WTC11 (cell line): ENCODE data around the gene CD93. TPM values are rescaled to one million over a fixed set of nuclear protein-coding genes. Genes with fewer than 3 reads are reported as not detected.

Experiments used
- ATAC-seq: fragments of 200-7000 bp; cut with Tn5 transposase; 2 replicates; pipeline ENCODE4 v1.10.0; 2021; ENCODE audit warnings: mild to moderate bottlenecking, moderate library complexity
- CTCF ChIA-PET: fragments of 300-600 bp; sonication (Branson Sonifier 250); formaldehyde crosslinking; loops from one replicate; lab custom pipeline; 2021; ENCODE audit warnings: antibody characterized with exemption; lab: Charles Lee
- POLR2A ChIA-PET: fragments of 350-600 bp; sonication (Branson Sonifier 250); formaldehyde crosslinking; loops from one replicate; lab custom pipeline; 2021; ENCODE audit warnings: antibody characterized with exemption; lab: Charles Lee
- DNase-seq: peaks from one replicate; pipeline ENCODE4 v3.0.0; 2021; ENCODE audit warnings: low spot score
- H3K27ac Mint-ChIP-seq: 2 replicates; pipeline ENCODE4 v1.8.0; 2021; ENCODE audit warnings: mixed read lengths
- H3K27me3 Mint-ChIP-seq: 2 replicates; pipeline ENCODE4 v1.8.0; 2021; ENCODE audit warnings: low read depth, mild to moderate bottlenecking, moderate library complexity, mixed read lengths
- H3K36me3 Mint-ChIP-seq: 2 replicates; pipeline ENCODE4 v1.8.0; 2021; ENCODE audit warnings: mixed read lengths
- H3K4me1 Mint-ChIP-seq: 2 replicates; pipeline ENCODE4 v1.8.0; 2022; ENCODE audit warnings: mixed read lengths
- H3K4me3 Mint-ChIP-seq: 2 replicates; pipeline ENCODE4 v1.8.0; 2021; ENCODE audit warnings: mild to moderate bottlenecking, moderate library complexity, mixed read lengths
- H3K9me3 Mint-ChIP-seq: 2 replicates; pipeline ENCODE4 v1.8.0; 2021; ENCODE audit warnings: mixed read lengths
- AR ChIP-seq: fragments of 250-450 bp; sonication (Bioruptor Pico); IDR thresholded peaks from 2 replicates; pipeline ENCODE4 v1.9.0; 2021; ENCODE audit warnings: mild to moderate bottlenecking
- E2F1 ChIP-seq: sonication (generic); formaldehyde crosslinking; IDR thresholded peaks from 2 replicates; pipeline ENCODE4 v1.8.0; 2022; ENCODE audit warnings: mild to moderate bottlenecking, missing genetic modification reagents
- ERG ChIP-seq: fragments of 250-450 bp; sonication (Bioruptor Pico); IDR thresholded peaks from 2 replicates; pipeline ENCODE4 v1.8.0; 2021; ENCODE audit warnings: mild to moderate bottlenecking
- FOXP4 ChIP-seq: sonication (generic); formaldehyde crosslinking; IDR thresholded peaks from 2 replicates; pipeline ENCODE4 v1.8.0; 2022; ENCODE audit warnings: mild to moderate bottlenecking, missing genetic modification reagents
- NFE2L1 ChIP-seq: sonication (generic); formaldehyde crosslinking; IDR thresholded peaks from 2 replicates; pipeline ENCODE4 v1.8.1; 2023; ENCODE audit warnings: missing genetic modification reagents
- NFYB ChIP-seq: sonication (generic); formaldehyde crosslinking; conservative IDR thresholded peaks from 2 replicates; pipeline ENCODE4 v1.8.0; 2022; ENCODE audit warnings: low read depth, missing genetic modification reagents
- STAT6 ChIP-seq: sonication (generic); formaldehyde crosslinking; conservative IDR thresholded peaks from 2 replicates; pipeline ENCODE4 v1.8.1; 2023; ENCODE audit warnings: mild to moderate bottlenecking, low read depth, missing genetic modification reagents, moderate library complexity
- TP53 ChIP-seq: sonication (generic); formaldehyde crosslinking; IDR thresholded peaks from 2 replicates; pipeline ENCODE4 v1.8.1; 2023; ENCODE audit warnings: mild to moderate bottlenecking, missing genetic modification reagents
- ZMAT4 ChIP-seq: fragments of 250-450 bp; sonication (Bioruptor Pico); IDR thresholded peaks from 2 replicates; pipeline ENCODE4 v1.9.0; 2021; ENCODE audit warnings: mild to moderate bottlenecking
- ZNF138 ChIP-seq: sonication (generic); formaldehyde crosslinking; conservative IDR thresholded peaks from 2 replicates; pipeline ENCODE4 v1.8.1; 2022; ENCODE audit warnings: mild to moderate bottlenecking, moderate library complexity, missing genetic modification reagents
- ZNF232 ChIP-seq: sonication (generic); formaldehyde crosslinking; IDR thresholded peaks from 2 replicates; pipeline ENCODE4 v1.8.0; 2022; ENCODE audit warnings: mild to moderate bottlenecking, missing genetic modification reagents
- ZNF281 ChIP-seq: sonication (generic); formaldehyde crosslinking; IDR thresholded peaks from 2 replicates; pipeline ENCODE4 v1.8.0; 2023; ENCODE audit warnings: mild to moderate bottlenecking, missing genetic modification reagents
- total RNA-seq: library from RNA; stranded (reverse); gene quantifications from 3 replicates; pipeline ENCODE4 v1.2.3, GENCODE V29; 2021
- TF ChIP-seq, protein P1 (sequence below): sonication (generic); formaldehyde crosslinking; IDR thresholded peaks from 2 replicates; pipeline ENCODE4 v1.8.1; 2023; ENCODE audit warnings: mild to moderate bottlenecking, missing genetic modification reagents, moderate library complexity
- TF ChIP-seq, protein P2 (sequence below): fragments of 250-450 bp; sonication (Bioruptor Pico); IDR thresholded peaks from 2 replicates; pipeline ENCODE4 v2.1.2; 2022; ENCODE audit warnings: mild to moderate bottlenecking, moderate library complexity

CD93 gene
- total RNA-seq, 1 experiment from 2014 or later = 0.09 TPM

DNA sequence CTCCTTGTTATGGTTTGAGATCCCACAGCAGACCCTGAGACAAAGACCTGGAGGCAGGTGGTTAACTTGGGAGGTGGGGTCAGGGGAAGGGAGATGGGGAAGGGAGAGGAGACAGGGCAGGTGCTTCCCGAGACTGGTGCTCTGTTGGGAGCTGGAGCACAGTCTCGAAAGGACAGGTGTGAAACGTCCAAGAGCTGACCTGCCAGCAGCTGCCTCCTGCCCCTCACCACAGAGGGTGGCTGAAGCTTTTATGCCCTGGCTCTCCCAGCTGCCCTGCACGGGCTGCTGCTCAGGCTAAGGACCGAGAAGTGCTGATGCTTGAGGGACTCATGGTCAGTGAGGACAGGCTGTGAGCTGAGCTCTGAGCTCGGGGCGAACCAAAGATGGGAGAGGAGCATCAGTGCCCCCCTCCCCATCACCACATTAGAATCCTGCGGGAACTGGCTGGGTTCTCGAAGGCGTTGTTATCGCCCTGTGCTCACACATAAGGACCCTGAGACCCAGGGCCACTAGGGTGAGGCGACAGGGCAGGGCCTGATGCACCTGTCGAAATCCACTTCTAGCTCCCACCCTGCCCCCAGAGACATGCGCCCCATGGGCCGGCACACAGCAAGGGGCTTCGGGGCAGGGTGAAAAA, 25.3 kb upstream of the CD93 start (continued):
- TF ChIP-seq AR (no peak), NFYB (CRISPR knock-in tag) (no peak), NFE2L1 (CRISPR knock-in tag) (no peak), TP53 (no peak), ERG (CRISPR knock-in tag) (no peak), E2F1 (no peak), ZNF232 (CRISPR knock-in tag) (no peak), ZNF138 (CRISPR knock-in tag) (no peak)
- TF ChIP-seq, protein P1, sequence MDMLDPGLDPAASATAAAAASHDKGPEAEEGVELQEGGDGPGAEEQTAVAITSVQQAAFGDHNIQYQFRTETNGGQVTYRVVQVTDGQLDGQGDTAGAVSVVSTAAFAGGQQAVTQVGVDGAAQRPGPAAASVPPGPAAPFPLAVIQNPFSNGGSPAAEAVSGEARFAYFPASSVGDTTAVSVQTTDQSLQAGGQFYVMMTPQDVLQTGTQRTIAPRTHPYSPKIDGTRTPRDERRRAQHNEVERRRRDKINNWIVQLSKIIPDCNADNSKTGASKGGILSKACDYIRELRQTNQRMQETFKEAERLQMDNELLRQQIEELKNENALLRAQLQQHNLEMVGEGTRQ (CRISPR knock-in tag) = no peak
- TF ChIP-seq, protein P2, sequence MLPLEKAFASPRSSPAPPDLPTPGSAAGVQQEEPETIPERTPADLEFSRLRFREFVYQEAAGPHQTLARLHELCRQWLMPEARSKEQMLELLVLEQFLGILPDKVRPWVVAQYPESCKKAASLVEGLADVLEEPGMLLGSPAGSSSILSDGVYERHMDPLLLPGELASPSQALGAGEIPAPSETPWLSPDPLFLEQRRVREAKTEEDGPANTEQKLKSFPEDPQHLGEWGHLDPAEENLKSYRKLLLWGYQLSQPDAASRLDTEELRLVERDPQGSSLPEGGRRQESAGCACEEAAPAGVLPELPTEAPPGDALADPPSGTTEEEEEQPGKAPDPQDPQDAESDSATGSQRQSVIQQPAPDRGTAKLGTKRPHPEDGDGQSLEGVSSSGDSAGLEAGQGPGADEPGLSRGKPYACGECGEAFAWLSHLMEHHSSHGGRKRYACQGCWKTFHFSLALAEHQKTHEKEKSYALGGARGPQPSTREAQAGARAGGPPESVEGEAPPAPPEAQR (CRISPR knock-in tag) = no peak
- TF ChIP-seq, all 79 proteins: peak for 0

GRCh38 chr20:23108871-23109270, 22.7 kb upstream of the CD93 start:
- ATAC-seq (no peak), DNase-seq (no peak)
- Mint-ChIP-seq H3K4me1 (no peaks in the 10 kb centered on the region), H3K27ac (no peak overlapping the region), H3K9me3 (no peaks in the 10 kb centered on the region), H3K4me3 (no peak overlapping the region), H3K36me3 (no peaks in the 10 kb centered on the region), H3K27me3 (no peaks in the 10 kb centered on the region; the same call in 1 of the 2 replicates)
- ChIA-PET POLR2A (no interaction called here), CTCF (interaction anchor here (1.3 kb wide), 1 partner anchor 58 kb away, joined by 3 read pairs; no protein-coding TSS in a partner anchor)
- TF ChIP-seq STAT6 (CRISPR knock-in tag) (no peak), ZMAT4 (no peak), ZNF281 (no peak), FOXP4 (CRISPR knock-in tag) (no peak)
